Stimulated activated CD4-positive, alpha-beta T cell treated with anti-CD3 and anti-CD28 coated beads, Interleukin-2, amount 100 ng/mL, for 24 hours (primary cell): ENCODE measurements around the gene IFI27.
"Not testable (repeated sequence)": the region's sequence is repeated elsewhere in the genome, so short reads cannot be mapped to it uniquely, and the experiment has no call there.

Experiments used
- DNase-seq, 2 donors: peaks; one replicate each; pipeline ENCODE4 v3.0.0-alpha.2; 2020

Gene IFI27

DNA sequence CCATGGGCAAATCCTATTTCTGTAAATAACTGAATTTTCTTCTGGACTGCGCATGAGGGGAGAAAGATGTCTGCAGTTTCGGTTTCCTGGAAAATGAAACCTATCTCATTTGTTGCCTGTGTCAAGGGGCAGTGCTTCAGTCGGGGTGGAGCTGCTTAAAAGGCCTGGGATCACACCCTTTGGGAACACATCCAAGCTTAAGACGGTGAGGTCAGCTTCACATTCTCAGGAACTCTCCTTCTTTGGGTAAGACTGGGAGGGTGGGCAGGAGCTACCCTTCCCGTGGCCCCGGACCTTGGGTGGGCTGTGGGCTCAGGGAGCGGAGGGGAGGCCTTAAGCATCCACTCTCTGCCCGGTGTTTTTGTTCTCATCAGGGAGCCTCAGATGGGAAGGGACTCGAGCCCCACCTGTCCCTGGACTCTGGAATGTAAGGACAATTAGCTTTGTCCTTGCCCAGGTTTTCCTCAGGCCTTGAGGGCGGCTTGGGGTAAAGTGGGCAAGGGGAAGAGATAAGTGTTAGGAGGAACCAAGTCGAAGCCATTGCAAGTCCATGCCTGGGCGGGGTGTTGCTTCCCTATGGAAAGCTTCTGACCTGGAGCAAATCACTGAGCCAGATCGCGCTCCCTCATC lies at the start of gene IFI27:
Gene IFI27 (plus strand): TSS at position 185 of the 630 bp plus-strand sequence.
- no peak for DNase-seq

DNA sequence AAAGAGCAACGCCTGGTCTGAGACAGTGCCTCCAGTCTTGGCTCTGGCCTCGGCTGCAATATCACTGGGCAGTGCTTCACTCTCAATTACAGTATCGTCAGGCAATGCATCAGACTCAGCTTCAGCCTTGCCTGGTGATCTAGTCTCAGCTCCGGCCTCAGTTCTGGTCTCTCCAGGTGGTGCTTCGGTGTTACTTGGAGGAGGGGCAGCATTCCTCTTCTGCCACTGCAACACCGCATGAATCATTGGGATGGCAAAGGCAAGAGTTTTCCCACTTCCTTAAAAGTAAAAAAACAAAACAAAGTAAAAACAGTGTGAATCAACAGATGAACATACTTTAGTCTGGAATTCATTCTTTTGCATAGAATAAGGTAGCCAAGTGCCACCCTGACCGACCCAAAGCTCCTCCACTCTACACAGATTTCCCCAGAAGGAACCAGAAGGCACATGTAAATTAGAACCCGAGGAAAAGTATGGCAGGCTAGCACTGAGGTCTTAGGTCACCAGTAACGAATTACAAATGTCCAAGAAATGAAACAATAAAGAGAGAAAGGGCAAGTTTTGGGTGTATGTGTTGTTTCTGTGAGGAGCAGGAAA lies 48.1 kb upstream of the IFI27 start:
- no peak for DNase-seq

DNA sequence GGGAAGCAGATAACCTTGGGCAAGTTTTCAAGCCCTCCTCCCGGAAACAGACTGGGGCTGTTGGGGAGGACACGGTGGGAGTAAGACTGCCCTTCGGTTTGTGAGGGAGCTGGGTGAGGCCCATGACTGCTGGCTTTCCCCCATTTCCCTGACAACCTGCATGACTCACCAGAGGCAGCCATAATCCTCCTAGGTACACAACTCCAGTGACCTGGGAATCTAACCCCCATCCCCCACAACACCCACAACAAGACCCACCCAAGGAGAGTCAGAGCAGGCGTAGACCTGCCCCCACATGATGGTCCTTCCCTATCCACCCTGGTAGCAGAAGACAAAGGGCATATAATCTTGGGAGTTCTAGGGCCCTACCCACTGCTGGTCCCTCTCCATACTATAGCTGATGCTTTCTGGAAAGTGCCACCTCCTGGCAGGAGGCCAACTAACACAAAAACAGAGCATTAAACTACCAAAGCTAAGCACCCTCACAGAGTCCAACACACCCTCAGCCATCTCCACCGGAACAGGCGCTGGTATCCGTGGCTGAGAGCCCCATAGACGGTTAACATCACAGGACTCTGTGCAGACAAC lies 44.4 kb upstream of the IFI27 start:
- no peak for DNase-seq

DNA sequence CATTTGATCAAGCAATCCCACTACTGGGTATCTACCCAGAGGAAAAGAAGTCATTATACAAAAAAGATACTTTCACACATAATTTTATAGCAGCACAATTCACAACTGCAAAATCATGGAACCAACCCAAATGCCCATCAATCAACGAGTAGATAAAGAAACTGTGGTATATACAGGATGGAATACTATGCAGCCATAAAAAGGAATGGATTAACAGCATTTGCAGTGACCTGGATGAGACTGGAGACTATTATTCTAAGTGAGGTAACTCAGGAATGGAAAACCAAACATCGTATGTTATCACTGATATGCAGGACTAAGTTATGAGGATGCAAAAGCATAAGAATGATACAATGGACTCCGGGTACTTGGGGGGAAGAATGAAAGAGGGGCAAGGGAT lies 38.5 kb upstream of the IFI27 start:
- not testable (repeated sequence) for DNase-seq

DNA sequence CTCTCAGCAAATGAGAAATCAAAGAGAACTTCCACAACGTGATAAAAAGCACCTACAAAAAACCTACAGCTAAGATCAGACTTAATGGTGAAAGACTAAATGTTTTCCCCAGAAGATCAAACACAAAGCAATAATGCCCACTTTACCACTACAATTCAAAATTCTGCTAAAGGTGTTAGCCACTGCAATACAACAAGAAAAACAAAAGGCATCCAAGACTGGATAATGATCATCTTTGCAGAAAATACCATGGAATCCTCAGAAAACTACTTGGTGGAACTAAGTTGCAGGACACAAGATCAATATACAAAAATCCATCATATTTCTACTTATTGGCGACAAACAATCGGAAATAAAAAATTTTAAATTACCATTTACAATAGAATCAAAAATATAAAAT lies 36.0 kb upstream of the IFI27 start:
- no peak for DNase-seq

DNA sequence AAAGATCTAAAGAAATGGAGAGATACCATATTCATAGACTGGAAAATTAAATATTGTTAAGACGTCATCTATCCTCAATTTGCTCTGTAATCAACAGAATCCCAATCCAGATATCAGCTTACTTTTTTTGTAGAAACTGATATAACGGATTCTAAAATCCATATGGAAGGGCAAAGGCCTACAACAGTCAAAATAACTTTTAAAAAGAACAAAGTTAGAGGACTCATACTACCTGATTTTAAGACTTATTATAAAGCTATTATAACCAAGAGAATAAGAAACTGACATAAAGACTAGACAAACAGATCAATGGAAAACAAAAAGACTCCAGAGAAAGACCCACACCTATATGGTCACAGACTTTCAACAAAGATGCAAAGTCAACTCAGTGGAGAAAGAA lies 35.5 kb upstream of the IFI27 start:
- DNase-seq: no peak

DNA sequence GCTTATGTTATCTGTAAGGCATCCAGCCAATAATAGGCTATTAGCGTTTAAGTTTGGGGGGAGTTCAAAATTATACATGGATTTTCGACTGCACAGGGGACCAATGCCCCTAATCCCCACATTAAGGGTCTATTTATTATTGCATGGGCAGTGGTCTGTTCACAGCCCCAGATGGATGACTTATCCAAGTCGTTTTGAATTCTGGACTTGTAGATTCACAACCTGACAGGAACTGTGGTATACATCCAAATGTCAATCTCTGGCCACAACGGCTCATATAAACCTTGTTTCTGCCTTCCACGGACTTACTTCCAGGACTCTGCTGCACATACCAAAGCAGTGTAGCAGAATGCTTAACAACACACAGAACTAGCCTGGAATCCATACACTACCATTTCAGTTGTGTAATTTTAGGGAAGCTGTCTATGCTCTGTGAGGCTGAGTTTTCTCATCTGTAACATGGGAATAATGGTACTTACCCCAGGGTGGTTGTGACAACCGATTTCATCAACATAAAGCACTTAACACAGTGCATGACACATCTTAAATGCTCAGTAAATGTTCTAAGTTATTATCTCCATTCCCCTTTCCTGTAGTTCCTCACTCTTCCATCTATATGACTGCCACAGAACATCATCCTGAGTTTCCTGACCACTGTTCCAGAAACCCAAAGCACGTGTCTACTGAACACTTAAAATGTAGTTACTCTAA lies 33.3 kb upstream of the IFI27 start:
- no peak for DNase-seq

DNA sequence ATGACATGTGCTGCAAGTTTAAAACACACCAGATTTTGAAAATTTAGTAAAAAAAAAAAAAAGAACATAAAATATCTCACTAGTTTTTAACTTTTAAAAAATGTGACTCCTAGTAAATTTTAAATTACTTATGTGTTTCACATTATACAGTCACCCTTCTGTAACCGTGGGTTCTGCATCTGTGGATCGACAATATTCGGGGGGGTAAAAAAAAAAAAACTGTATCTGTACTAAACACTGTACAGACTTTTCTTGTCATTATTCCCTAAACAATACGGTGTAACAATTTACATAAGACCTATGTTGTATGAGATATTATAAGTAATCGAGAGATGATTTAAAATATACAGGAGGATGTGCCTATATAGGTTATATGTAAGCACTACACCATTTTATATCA lies 32.7 kb upstream of the IFI27 start:
- no peak for DNase-seq

DNA sequence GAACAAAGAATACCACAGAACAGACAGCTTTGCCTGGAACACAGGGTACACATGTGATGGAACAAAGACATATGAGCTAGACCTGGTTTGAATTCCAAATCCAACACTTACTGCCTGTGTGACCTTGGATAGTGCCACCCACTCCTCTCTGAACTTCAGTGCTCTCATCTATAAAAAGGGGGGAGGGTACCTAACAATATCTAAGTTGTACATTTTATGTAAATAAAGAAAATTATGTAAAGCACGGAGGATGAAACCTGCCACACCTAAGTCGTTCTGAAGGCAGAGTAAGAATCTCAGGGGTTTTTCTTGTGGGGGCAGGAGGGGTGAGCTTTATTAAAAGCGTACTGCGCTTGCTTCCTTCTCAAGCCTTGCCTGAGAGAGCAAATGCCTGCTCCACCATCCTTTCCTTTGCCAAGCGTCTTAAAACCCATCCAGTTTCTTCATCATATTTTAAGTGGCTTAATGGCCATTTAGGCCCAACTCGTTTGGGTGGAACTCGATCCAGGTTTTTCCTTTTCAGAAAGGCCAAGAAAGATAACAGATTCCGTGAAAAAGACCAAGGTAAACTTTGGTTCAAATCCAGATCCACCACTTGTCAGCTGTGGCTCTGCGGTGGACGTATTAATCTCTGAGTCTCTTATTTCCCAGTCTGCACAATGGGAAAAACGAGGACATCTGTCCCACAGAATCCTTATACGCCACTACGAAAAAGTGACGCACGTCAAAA lies 30.5 kb upstream of the IFI27 start:
- no peak for DNase-seq

DNA sequence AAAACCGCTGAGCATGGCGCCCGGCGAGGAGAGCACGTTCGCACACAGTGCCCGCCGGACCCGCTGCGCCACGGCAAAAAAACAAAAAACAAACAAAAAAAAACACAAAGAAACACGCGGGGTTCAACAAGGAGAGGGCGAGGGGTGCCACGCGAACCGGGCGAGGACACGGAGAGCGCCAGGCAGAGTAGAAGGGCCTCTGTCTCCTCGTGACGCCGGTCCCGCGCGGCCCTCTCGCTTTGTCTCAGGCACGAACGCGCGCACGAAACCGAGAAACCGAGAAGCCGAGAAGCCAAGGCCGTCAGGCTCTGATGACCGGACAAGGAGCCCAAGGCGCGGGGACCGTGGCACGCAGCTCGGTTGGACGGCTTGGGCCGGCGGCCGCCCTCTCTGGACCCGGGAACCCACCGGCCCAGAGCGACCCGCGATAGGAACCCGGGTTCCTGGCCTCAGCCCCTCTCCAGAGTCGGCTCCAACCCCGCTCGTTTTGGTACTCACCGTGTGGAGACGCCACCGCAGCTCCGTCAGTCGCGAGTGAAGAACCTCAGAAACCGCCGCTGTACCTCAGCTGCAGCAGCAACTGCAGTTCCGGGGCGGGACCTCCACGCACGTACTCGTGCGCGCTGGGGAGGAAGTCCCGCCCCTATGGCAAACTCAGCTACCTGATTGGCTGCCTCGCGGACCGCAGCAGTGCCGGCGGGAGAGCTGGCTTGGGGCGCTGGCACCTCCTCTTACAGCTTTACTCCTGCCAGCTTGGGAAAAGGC lies 29.7 kb upstream of the IFI27 start, which contains the start of the genes DDX24 and IFI27L1:
Gene DDX24 (minus strand): TSS at position 582 of the 765 bp plus-strand sequence. CDS start 1,460 bp downstream, outside the sequence.
Gene IFI27L1 (plus strand): TSS at position 690 of the 765 bp plus-strand sequence. CDS start 15,628 bp downstream, outside the sequence.
- peak; percentile 97 to 98 for DNase-seq

DNA sequence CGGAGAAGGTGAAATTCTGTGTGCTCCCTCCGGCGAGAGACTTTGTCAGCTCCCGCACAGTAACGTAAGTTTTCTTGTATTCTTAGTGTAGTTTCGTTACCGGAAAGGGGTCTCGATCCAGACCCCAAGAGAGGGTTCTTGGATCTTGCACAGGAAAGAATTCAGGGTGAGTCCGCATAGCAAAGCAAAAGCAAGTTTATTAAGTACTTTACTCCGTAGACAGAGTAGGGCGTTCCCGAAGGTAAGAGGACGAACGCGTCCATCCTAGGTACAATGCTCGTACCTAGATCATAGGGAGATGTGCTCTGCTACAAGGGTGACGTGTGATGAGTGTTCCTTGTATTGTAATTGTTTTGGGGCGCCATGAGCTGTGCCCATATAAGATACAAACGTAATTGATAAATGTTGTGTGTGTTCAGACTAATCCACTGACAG lies 29.1 kb upstream of the IFI27 start:
- no peak for DNase-seq

DNA sequence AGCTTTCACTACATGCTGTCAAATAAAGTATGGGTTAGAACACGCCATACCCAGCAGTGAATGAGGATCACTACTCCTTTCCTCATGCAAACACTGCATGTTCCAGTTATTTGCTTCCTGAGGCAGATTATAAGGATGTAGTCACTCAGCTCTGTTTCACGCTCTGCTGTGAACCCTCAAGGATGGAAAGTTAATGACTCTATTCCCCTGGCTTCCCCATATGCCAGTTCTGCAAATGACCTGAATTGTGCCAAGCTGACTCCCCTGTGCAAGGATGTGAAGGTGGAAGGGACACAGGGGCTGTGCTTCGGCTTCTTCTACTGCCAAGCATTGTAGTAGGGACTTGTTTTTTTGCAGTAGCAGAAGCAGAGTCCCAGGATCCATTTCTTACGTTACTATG lies 22.6 kb upstream of the IFI27 start:
- no peak for DNase-seq

DNA sequence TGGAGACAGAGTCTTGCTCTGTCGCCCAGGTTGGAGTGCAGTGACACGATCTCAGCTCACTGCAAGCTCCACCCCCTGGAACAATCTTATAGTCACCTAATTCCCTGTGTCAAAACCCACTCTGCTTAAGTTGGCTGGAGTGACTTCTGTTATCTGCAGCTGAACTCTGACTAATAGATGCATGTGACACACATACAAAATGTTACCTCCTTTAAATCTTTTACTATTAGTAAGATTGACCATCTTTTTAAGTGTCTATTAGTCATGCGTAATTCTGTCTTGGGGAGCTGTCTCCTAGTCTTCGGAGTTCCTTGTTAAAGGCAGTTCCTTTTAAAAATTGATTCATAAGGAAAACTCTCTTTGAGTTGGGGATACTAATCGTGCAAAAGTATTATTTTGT lies 22.0 kb upstream of the IFI27 start:
- DNase-seq: no peak

DNA sequence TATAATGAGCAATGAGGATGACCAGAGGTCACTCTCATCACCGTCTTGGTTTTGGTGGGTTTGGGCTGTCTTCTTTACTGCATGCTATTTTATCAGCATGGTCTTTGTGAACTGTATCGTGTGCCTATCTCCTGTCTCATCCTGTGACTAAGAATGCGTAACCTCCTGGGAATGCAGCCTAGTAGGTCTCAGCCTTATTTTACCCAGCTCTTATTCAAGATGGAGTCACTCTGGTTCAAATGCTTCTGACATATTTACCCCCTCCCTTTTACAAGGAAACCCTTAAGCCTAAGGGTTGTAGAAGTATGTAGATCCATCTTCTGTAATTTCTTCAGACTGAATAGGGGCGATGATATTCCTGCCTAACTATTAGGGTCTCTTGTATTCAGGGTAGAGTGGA lies 21.1 kb upstream of the IFI27 start:
- DNase-seq: no peak

DNA sequence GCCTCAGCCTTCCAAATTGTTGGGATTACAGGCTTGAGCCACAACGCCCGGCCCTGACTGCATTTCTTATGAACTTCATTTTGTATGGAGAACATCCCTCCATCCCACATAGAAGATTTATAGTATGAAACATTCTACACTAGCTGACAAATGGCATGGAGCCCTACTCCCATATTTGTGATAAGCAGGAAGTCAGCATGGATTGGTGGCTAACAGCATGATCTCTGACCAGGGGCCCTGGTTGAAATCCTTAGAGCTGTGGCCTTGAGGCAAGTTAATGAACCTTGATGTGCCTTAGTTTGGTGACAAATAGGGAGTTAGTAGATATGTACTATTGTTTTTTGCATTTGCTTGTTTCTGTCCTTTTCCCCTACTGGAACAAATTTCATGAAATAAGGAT lies 17.1 kb upstream of the IFI27 start:
- no peak for DNase-seq

DNA sequence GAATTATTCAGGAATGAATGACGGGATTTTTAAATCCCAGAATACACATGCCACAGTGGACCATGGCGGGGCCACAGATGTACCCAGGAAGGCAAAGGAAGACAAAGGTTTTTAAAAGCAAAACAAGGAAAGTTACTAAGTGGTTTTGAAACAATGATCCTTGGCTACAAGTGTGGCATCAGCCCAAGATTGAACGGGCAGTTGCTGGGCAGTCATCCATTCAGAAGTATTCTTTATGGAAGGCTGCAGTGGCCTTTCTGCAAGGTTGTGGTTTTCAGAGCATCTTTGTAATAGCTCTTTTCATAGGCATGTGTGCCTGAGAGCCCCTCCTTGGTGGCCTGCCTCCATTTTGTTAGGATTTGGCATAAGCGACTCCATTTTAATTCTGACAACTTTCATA lies 13.4 kb upstream of the IFI27 start:
- DNase-seq: no peak

DNA sequence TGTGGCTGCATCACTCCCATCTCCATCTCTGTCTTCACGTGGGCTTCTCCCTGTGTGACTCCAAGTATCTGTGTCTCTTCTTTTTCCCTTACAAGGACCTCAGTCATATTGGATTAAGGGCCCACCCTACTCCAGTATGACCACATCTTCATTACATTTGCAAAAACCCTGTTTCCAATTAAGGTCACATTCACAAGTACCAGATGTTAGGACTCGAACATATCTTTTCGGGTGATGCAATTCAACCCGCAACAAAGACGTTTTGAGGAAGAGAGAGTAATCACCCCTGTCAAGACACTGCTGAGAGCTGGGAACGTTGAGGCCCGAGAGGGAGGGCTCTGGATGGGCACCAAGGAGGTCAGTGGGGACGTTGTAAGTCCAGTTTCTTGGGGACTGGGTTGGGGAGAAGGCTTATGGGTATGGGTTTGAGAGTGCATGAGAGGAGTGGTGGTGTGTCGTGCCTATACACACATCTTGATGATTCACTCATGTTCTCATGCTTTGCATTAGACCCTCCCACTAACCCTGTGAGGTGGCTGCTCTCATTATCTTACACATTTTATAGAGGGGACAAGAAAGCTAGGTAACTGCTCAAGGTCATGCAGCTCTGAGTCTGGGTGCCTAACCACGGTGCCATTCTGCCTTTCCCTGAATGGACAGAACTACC lies 12.1 kb upstream of the IFI27 start:
- DNase-seq: no peak

DNA sequence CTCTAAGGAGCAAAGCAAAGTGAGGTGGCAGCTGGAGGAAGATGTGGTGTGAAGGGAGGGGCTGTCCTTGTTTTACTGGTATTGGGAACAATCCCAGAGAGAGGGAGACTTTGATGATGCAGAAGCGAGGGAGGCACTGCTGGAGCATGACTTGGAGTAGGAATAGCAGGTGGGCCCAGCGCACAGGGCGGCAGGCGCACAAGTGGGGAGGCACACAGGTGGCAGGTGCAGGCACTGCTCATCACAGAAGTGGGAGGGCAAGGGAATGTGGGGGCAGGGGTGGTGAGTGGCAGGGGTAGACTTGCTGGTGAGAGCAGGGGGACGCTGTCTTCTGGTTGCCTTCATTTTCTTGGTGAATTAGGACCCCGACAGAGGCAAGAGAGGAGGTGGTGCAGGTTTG lies 11.5 kb upstream of the IFI27 start:
- DNase-seq: no peak

DNA sequence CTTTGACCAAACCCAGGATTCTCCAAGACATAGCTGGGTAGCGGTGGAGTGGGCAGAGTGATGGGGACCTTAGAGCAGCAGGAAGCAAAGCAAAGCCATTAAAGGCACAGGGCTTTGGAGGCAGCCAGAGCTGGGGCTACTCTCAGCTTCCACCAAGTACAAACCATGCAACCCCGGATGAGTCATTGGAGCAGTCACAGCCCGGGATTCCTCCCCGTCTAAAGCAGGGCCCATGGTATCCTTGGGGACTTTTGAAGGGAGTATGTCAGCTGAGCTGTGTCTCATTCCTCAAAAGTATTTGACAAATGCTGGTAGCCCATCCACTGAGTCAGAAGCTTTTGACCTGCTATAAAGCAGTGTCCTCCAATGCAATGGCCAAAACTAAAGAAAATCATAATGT lies 9.7 kb upstream of the IFI27 start:
- no peak for DNase-seq

DNA sequence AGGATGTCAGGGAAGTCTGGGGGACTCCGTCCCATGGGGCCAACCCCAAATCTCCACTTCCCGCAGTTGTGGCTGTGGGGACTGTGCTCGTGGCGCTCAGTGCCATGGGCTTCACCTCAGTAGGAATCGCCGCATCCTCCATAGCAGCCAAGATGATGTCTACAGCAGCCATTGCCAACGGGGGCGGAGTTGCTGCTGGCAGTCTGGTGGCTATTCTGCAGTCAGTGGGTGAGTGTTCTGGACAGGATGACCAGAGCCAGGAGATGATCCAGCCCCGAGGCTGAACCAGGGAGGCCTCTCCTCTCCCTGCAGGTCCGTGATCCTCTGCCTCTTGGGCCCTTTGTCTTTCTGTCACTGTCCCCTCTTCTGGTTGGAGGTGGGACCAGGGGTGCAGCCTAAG lies 8.8 kb upstream of the IFI27 start:
- DNase-seq: no peak

DNA sequence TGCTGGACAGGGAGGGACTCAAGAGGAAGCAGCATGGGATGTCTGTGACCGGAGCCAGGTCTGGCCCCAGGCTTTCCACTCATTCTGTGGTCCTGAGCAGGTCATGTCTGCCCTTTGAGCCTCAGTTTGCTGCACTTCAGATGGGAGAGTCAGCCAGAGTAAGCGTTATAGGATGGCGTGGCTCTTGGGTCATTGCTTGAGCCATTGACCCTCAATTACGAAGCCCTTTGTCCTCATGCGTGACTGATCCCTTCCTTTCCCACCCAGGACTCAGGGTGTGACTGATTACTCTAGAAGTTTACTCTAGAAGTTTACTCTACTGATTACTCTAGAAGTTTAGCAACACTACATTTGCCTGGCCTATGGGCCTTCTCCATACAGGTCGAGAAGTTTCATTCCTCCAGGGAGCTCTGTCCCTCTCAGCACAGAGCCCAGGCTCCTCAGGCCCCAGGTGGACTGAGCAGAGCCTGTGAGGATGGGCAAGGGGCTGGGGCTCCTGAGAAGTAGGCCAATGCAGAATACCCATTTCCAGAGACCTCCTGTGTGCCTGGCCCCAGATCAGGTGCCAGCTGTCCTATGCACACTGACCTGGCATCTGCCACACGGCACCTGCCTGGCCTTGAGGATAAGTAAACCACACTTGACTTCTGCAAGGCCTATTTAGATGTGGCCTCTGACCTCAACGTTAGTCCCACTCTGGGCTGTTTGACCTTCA lies 7.6 kb upstream of the IFI27 start:
- no peak for DNase-seq
